Neural progenitor cell (in vitro differentiated cells): ENCODE data around the gene RAP1GDS1. TPM values are rescaled to one million over a fixed set of nuclear protein-coding genes. Genes with fewer than 3 reads are reported as not detected.
A peak's percentile ranks its signal among the peaks of the same experiment; 100 is the strongest.

Source experiments
- DNase-seq: peaks from one replicate; pipeline ENCODE4 v3.0.0-alpha.2; 2016; ENCODE audit warnings: low spot score
- H2AFZ ChIP-seq: fragments of 200-600 bp; sonication (generic); replicated peaks from 2 replicates; pipeline ENCODE4 v1.6.1; 2016; ENCODE audit warnings: antibody characterized with exemption
- H3F3A ChIP-seq: fragments of 200-600 bp; sonication (generic); 2 replicates; pipeline ENCODE4 v1.6.1; 2016; ENCODE audit warnings: antibody characterized with exemption, low read depth
- H3K27ac ChIP-seq: fragments of 200-600 bp; sonication (generic); 2 replicates; pipeline ENCODE4 v1.5.1; 2016; ENCODE audit warnings: mild to moderate bottlenecking
- H3K27me3 ChIP-seq: fragments of 200-600 bp; sonication (generic); 2 replicates; pipeline ENCODE4 v1.6.1; 2016; ENCODE audit warnings: mild to moderate bottlenecking, moderate library complexity
- H3K36me3 ChIP-seq: fragments of 200-600 bp; sonication (generic); 2 replicates; pipeline ENCODE4 v1.5.1; 2016
- H3K4me1 ChIP-seq: fragments of 200-600 bp; sonication (generic); 2 replicates; pipeline ENCODE4 v1.6.1; 2016; ENCODE audit warnings: mixed run types
- H3K4me2 ChIP-seq: fragments of 200-600 bp; sonication (generic); 2 replicates; pipeline ENCODE4 v1.6.1; 2016
- H3K4me3 ChIP-seq: fragments of 200-600 bp; sonication (generic); 2 replicates; pipeline ENCODE4 v1.5.1; 2016
- H3K79me2 ChIP-seq: fragments of 200-600 bp; sonication (generic); 2 replicates; pipeline ENCODE4 v1.6.1; 2016; ENCODE audit warnings: low read depth
- H3K9ac ChIP-seq: fragments of 200-600 bp; sonication (generic); 2 replicates; pipeline ENCODE4 v1.6.1; 2016
- H3K9me3 ChIP-seq: fragments of 200-600 bp; sonication (generic); 2 replicates; pipeline ENCODE4 v1.5.1; 2016; ENCODE audit warnings: low read depth
- H4K20me1 ChIP-seq: fragments of 200-600 bp; sonication (generic); 2 replicates; pipeline ENCODE4 v1.6.1; 2016; ENCODE audit warnings: low read depth
- H3K27ac Mint-ChIP-seq: 3 replicates; pipeline ENCODE4 v1.8.0; 2021; ENCODE audit warnings: mixed read lengths
- H3K27me3 Mint-ChIP-seq: 2 replicates; pipeline ENCODE4 v1.8.0; 2022; ENCODE audit warnings: low read depth, mild to moderate bottlenecking, inconsistent platforms, moderate library complexity, mixed read lengths; ENCODE audit not compliant: insufficient read depth
- H3K36me3 Mint-ChIP-seq: 3 replicates; pipeline ENCODE4 v1.8.0; 2021; ENCODE audit warnings: mixed read lengths
- H3K4me1 Mint-ChIP-seq: 3 replicates; pipeline ENCODE4 v1.8.0; 2021; ENCODE audit warnings: mixed read lengths
- H3K4me3 Mint-ChIP-seq: 3 replicates; pipeline ENCODE4 v1.8.0; 2021; ENCODE audit warnings: mild to moderate bottlenecking, moderate library complexity, mixed read lengths
- H3K9me3 Mint-ChIP-seq: 3 replicates; pipeline ENCODE4 v1.8.0; 2020; ENCODE audit warnings: mixed read lengths
- CTCF ChIP-seq: fragments of 200-600 bp; sonication (generic); IDR thresholded peaks from 2 replicates; pipeline ENCODE4 v1.5.1; 2017; ENCODE audit warnings: antibody characterized with exemption, mild to moderate bottlenecking
- EZH2 ChIP-seq: fragments of 200-600 bp; sonication (generic); IDR thresholded peaks from 2 replicates; pipeline ENCODE4 v1.6.1; 2017; ENCODE audit warnings: antibody characterized with exemption, mild to moderate bottlenecking, moderate library complexity
- EZH2phosphoT487 ChIP-seq: fragments of 200-600 bp; sonication (generic); IDR thresholded peaks from 2 replicates; pipeline ENCODE4 v1.6.1; 2017; ENCODE audit warnings: antibody characterized with exemption
- total RNA-seq: library from RNA; depleted of rRNA; stranded (reverse); fragments of >200 nt; gene quantifications from 2 replicates; pipeline ENCODE4 v1.2.3, GENCODE V29; 2015; ENCODE audit warnings: low replicate concordance

The RAP1GDS1 gene
- total RNA-seq, 1 donor from 2014 or later, result 65.1 TPM

GRCh38 chr4:98283219-98284189 is 22.3 kb downstream of the RAP1GDS1 start:
- Histone ChIP-seq H3K4me3 (no peak overlapping the region), H3K4me2 (no peak overlapping the region), H3K9ac (no peak overlapping the region), H3K27me3 (no peaks in the 10 kb centered on the region), H3K36me3 (no peaks in the 10 kb centered on the region), H4K20me1 (no peaks in the 10 kb centered on the region), H3K4me1 (peaks cover 15% of the 10 kb centered on the region), H3K27ac (peak overlapping the region; percentile 52), H3K79me2 (peaks cover 83% of the 10 kb centered on the region), H3F3A (peaks cover 11% of the 10 kb centered on the region), H3K9me3 (no peaks in the 10 kb centered on the region), H2AFZ (no peak overlapping the region)
- DNase-seq, result no peak
- TF ChIP-seq CTCF (no peak), EZH2 (no peak), EZH2phosphoT487 (no peak)
- H3K36me3 Mint-ChIP-seq, result peaks cover 11% of the 10 kb centered on the region
- H3K27me3 Mint-ChIP-seq, result peaks cover 2% of the 10 kb centered on the region
- H3K4me1 Mint-ChIP-seq, result no peaks in the 10 kb centered on the region
- no peak overlapping the region for H3K27ac Mint-ChIP-seq
- H3K9me3 Mint-ChIP-seq, result peaks cover 28% of the 10 kb centered on the region
- H3K4me3 Mint-ChIP-seq, result no peak overlapping the region

- Mint-ChIP-seq H3K36me3 (peaks cover 11% of the 10 kb centered on the region), H3K27me3 (peaks cover 2% of the 10 kb centered on the region), H3K9me3 (peaks cover 28% of the 10 kb centered on the region), H3K27ac (no peak overlapping the region), H3K4me3 (no peak overlapping the region), H3K4me1 (no peaks in the 10 kb centered on the region)
- no peak overlapping the region for H3K9ac ChIP-seq
- peak overlapping the region; percentile 45 for H2AFZ ChIP-seq
- peaks cover 15% of the 10 kb centered on the region for H3K4me1 ChIP-seq
- H3K4me3 ChIP-seq, result no peak overlapping the region
- H3K27me3 ChIP-seq, result no peaks in the 10 kb centered on the region
- H3K27ac ChIP-seq, result peak overlapping the region; percentile 52
- H3K4me2 ChIP-seq, result peak overlapping the region; percentile 45
- no peak for TF ChIP-seq CTCF
- TF ChIP-seq EZH2phosphoT487, result no peak
- no peak for TF ChIP-seq EZH2
- peaks cover 83% of the 10 kb centered on the region for H3K79me2 ChIP-seq
- peak; percentile 59 for DNase-seq
- no peaks in the 10 kb centered on the region for H3K36me3 ChIP-seq
- no peaks in the 10 kb centered on the region for H3K9me3 ChIP-seq
- H3F3A ChIP-seq, result peaks cover 11% of the 10 kb centered on the region
- no peaks in the 10 kb centered on the region for H4K20me1 ChIP-seq
These were observed 23.5 kb downstream of the RAP1GDS1 start for GRCh38 chr4:98284640-98285046.

- H3K9ac ChIP-seq, result no peak overlapping the region
- peaks cover 25% of the 10 kb centered on the region for H3K9me3 Mint-ChIP-seq
These were observed 24.5 kb downstream of the RAP1GDS1 start for GRCh38 chr4:98285676-98286075.

More at GRCh38 chr4:98285676-98286075, 24.5 kb downstream of the RAP1GDS1 start:
- H3K4me1 ChIP-seq, result peaks cover 15% of the 10 kb centered on the region
- H3K36me3 ChIP-seq, result no peaks in the 10 kb centered on the region
- no peaks in the 10 kb centered on the region for H3K27me3 ChIP-seq
- peaks cover 2% of the 10 kb centered on the region for H3K27me3 Mint-ChIP-seq
- no peaks in the 10 kb centered on the region for H3K9me3 ChIP-seq
- H3K4me2 ChIP-seq, result no peak overlapping the region
- no peak overlapping the region for H3K4me3 ChIP-seq
- no peaks in the 10 kb centered on the region for H4K20me1 ChIP-seq
- H3K4me1 Mint-ChIP-seq, result no peaks in the 10 kb centered on the region
- H2AFZ ChIP-seq, result no peak overlapping the region
- TF ChIP-seq EZH2 (no peak), EZH2phosphoT487 (no peak), CTCF (no peak)
- no peak overlapping the region for H3K4me3 Mint-ChIP-seq
- peaks cover 11% of the 10 kb centered on the region for H3F3A ChIP-seq
- H3K27ac Mint-ChIP-seq, result no peak overlapping the region
- DNase-seq, result no peak
- peaks cover 84% of the 10 kb centered on the region for H3K79me2 ChIP-seq
- H3K27ac ChIP-seq, result no peak overlapping the region
- peaks cover 11% of the 10 kb centered on the region for H3K36me3 Mint-ChIP-seq
